K562 (cell line): ENCODE results near the gene FMOD. TPM values are rescaled to one million over a fixed set of nuclear protein-coding genes. Genes with fewer than 3 reads are reported as not detected.
A peak's percentile ranks its signal among the peaks of the same experiment; 100 is the strongest.

ENCODE experiments used
- ATAC-seq: fragments of 200-7000 bp; cut with Tn5 transposase; 3 replicates; pipeline ENCODE4 v1.9.1; 2020; ENCODE audit warnings: moderate library complexity
- BruUV-seq: library from RNA; stranded (reverse); fragments of 400-500 nt; replicated peaks from 2 replicates; lab custom pipeline; 2021; lab: Mats Ljungman, UMichigan
- CTCF ChIA-PET: fragments of 300-600 bp; formaldehyde crosslinking; extraction: SDS; loops from one replicate; lab custom pipeline; 2021; ENCODE audit warnings: low intra/inter-chr PET ratio; lab: Yijun Ruan, JAX
- POLR2A ChIA-PET: fragments of 300-600, 350-650 bp; sonication (Branson Sonifier 250); formaldehyde crosslinking; extraction: SDS; loops from one replicate; lab custom pipeline; 2021; ENCODE audit warnings: antibody characterized with exemption, inconsistent platforms; lab: Yijun Ruan, JAX
- DNase-seq, 4 experiments: peaks; one replicate each; pipeline versions ENCODE4 v3.0.0 to v3.0.0-alpha.2; 2011 to 2018; ENCODE audit warnings: low spot score in 3 of 4, mixed read lengths in 3 of 4; ENCODE audit errors: extremely low read depth in 1 of 4
- FAIRE-seq: peaks from 2 replicates; lab custom pipeline; 2011; peaks lifted over from hg19 to GRCh38; lab: Jason Lieb, UNC
- H2AFZ ChIP-seq: 2 replicates; pipeline ENCODE4 v1.6.0; 2011; ENCODE audit warnings: low read depth, low read length, control low read depth, inconsistent platforms
- H3K27ac ChIP-seq: fragments of 200-600 bp; 3 replicates; pipeline ENCODE4 v1.8.0; 2011; ENCODE audit warnings: low read depth, mild to moderate bottlenecking, control low read depth, inconsistent platforms, low read length, moderate library complexity, mixed read lengths; ENCODE audit errors: extremely low read depth
- H3K27me3 ChIP-seq, 2 experiments: fragments of 300-600 bp in 1 of 2; 2 replicates in 1 of 2; 3 replicates in 1 of 2; pipeline versions ENCODE4 v1.6.0 to v1.8.0; 2011; ENCODE audit warnings: inconsistent platforms in 2 of 2, low read length in 2 of 2, mild to moderate bottlenecking in 1 of 2, mixed read lengths in 1 of 2, moderate library complexity in 1 of 2; ENCODE audit not compliant: control insufficient read depth in 2 of 2, insufficient read depth in 2 of 2
- H3K36me3 ChIP-seq: fragments of 300-600 bp; 3 replicates; pipeline ENCODE4 v1.8.0; 2011; ENCODE audit warnings: mild to moderate bottlenecking, low read length, inconsistent platforms; ENCODE audit not compliant: control insufficient read depth, insufficient read depth
- H3K4me1 ChIP-seq, 2 experiments: fragments of 200-600 bp in 1 of 2; replicated peaks in 1 of 2; 2 replicates in 1 of 2; 3 replicates in 1 of 2; pipeline versions ENCODE4 v1.5.1 to v1.8.0; 2011; ENCODE audit warnings: inconsistent platforms in 2 of 2, low read length in 2 of 2, mild to moderate bottlenecking in 1 of 2, mixed read lengths in 1 of 2, moderate library complexity in 1 of 2; ENCODE audit not compliant: control insufficient read depth in 2 of 2, insufficient read depth in 2 of 2
- H3K4me2 ChIP-seq: 2 replicates; pipeline ENCODE4 v1.6.1; 2011; ENCODE audit warnings: low read length, control low read depth, inconsistent platforms, mixed read lengths; ENCODE audit not compliant: insufficient read depth
- H3K4me3 ChIP-seq: fragments of 200-600 bp; sonication (generic), shearing (Covaris generic); 2 replicates; pipeline ENCODE4 v1.5.1; 2016; ENCODE audit warnings: control low read depth, inconsistent platforms
- H3K79me2 ChIP-seq: fragments of 200-600 bp; 3 replicates; pipeline ENCODE4 v1.8.0; 2011; ENCODE audit warnings: low read length, inconsistent platforms; ENCODE audit not compliant: control insufficient read depth, insufficient read depth
- H3K9ac ChIP-seq, 2 experiments: 2 replicates each; pipeline versions ENCODE4 v1.6.0 to v1.6.1; 2011; ENCODE audit warnings: low read depth in 2 of 2, low read length in 2 of 2, control low read depth in 1 of 2, inconsistent platforms in 1 of 2, mild to moderate bottlenecking in 1 of 2, mixed read lengths in 1 of 2; ENCODE audit not compliant: insufficient read depth in 1 of 2
- H3K9me1 ChIP-seq: one replicate; pipeline ENCODE4 v1.6.0; 2011; ENCODE audit warnings: inconsistent platforms, mild to moderate bottlenecking, low read length, moderate library complexity; ENCODE audit not compliant: control insufficient read depth, insufficient read depth
- H3K9me3 ChIP-seq: replicated peaks from 2 replicates; pipeline ENCODE4 v1.5.1; 2011; ENCODE audit warnings: low read depth, low read length, inconsistent platforms; ENCODE audit not compliant: control insufficient read depth, insufficient read depth
- H4K20me1 ChIP-seq: replicated peaks from 2 replicates; pipeline ENCODE4 v1.6.1; 2011; ENCODE audit warnings: low read length, inconsistent platforms, mixed read lengths; ENCODE audit not compliant: control insufficient read depth, insufficient read depth
- CHAMP1 ChIP-seq: fragments of 450-650 bp; IDR thresholded peaks from 2 replicates; pipeline ENCODE4 v1.6.1; 2016; ENCODE audit warnings: mild to moderate bottlenecking
- DPF2 ChIP-seq: fragments of 450-650 bp; IDR thresholded peaks from 2 replicates; pipeline ENCODE4 v1.6.1; 2016
- FOSL1 ChIP-seq: fragments of 200-800 bp; sonication (Bioruptor generic); conservative IDR thresholded peaks from 2 replicates; pipeline ENCODE4 v1.6.1; 2016; ENCODE audit warnings: missing genetic modification characterization, missing compliant biosample characterization
- HMGXB4 ChIP-seq: sonication (generic); formaldehyde crosslinking; IDR thresholded peaks from 2 replicates; pipeline ENCODE4 v1.8.1; 2023; ENCODE audit warnings: mild to moderate bottlenecking, missing genetic modification reagents
- NKRF ChIP-seq: fragments of 450-650 bp; IDR thresholded peaks from 2 replicates; pipeline ENCODE4 v1.6.1; 2016; ENCODE audit warnings: borderline replicate concordance
- PCBP2 ChIP-seq: fragments of 200-400 bp; formaldehyde crosslinking; IDR thresholded peaks from 2 replicates; pipeline ENCODE4 v1.6.1; 2018; ENCODE audit warnings: low read length, low read depth, mild to moderate bottlenecking, moderate library complexity; ENCODE audit not compliant: poor library complexity, severe bottlenecking
- PKNOX1 ChIP-seq: fragments of 450-650 bp; IDR thresholded peaks from 2 replicates; pipeline ENCODE4 v1.6.1; 2016
- SRSF9 ChIP-seq: fragments of 200-400 bp; formaldehyde crosslinking; IDR thresholded peaks from 2 replicates; pipeline ENCODE4 v1.6.1; 2017; ENCODE audit warnings: low read depth, low read length, borderline replicate concordance
- ZC3H4 ChIP-seq: sonication (generic); formaldehyde crosslinking; IDR thresholded peaks from 2 replicates; pipeline ENCODE4 v1.9.0; 2021; ENCODE audit warnings: missing genetic modification reagents, borderline replicate concordance
- WGBS: fragments of 100-300 bp; shearing (Covaris generic); methylation state at CpG from one replicate; pipeline ENCODE4 v1.1.6; 2016; ENCODE audit warnings: low coverage, mixed read lengths; ENCODE audit not compliant: insufficient coverage; ENCODE audit errors: missing lambda C conversion rate; 5-methylcytosine and 5-hydroxymethylcytosine counted together
- in situ Hi-C: fragments of 300-500 bp; cut with MboI; formaldehyde crosslinking; loops from 4 replicates; pipeline ENCODE4 v1.15.0; 2018; ENCODE audit warnings: inconsistent platforms, mixed read lengths
- intact Hi-C: fragments of 100-400 bp; cut with micrococcal nuclease; formaldehyde crosslinking; loops from 2 replicates; pipeline ENCODE4 v1.14.2; 2022
- polyA plus RNA-seq, 8 experiments: library from polyadenylated mRNA; depleted of rRNA in 4 of 8; stranded (reverse) in 5 of 8; unstranded in 3 of 8; fragments of >200 nt; fragmentation: Nextera tagmentation in 2 of 8; fragmentation: Illumina TruSeq in 1 of 8; extraction: Ambion mirVana in 2 of 8; extraction: Trizol in 1 of 8; gene quantifications; 2 replicates each; pipeline versions ENCODE4 v1.2.1 to v1.2.3, GENCODE V29; 2011 to 2014; ENCODE audit warnings: inconsistent platforms in 1 of 8, missing spikeins in 1 of 8
- total RNA-seq, 7 experiments: library from RNA; depleted of rRNA in 6 of 7; stranded (reverse); fragments of >200 nt in 6 of 7; fragmentation: Illumina TruSeq in 2 of 7; extraction: Trizol in 2 of 7; gene quantifications; 2 replicates each; pipeline versions ENCODE4 v1.2.1 to v1.2.3, GENCODE V29; 2011 to 2021; ENCODE audit warnings: low replicate concordance in 1 of 7

Gene FMOD
- total and polyA plus RNA-seq, 9 of the 15 experiments (the other 6 are each of a cell fraction or from before 2014, with no cell fraction given) = 0.03 to 0.13 (median 0.03) TPM; not detected in 6

DNA sequence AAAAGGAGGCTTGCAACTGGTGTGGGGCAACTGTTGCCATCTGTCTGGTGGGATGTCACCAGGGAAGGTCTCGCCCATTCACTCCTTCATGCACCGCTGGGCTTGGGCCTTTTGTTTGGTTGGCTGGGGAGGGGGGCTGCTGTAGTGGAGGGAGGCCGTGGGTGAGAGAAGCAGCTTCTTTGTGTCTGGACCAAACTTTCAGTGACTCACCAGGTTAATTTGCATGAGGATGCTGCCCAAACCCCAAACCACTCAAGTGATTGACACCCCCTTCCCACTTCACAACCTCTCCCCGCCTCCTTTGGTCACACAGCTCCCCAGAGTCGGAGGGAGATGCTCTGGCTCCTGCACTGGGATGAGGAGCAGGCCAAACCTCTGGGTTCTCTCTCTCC lies 25.9 kb downstream of the FMOD start:
- TF ChIP-seq SRSF9 (no peak), DPF2 (no peak), PCBP2 (no peak), NKRF (no peak), HMGXB4 (CRISPR knock-in tag) (no peak), ZC3H4 (no peak), FOSL1 (tag) (peak; percentile 27; the same call in 1 of the 2 replicates), PKNOX1 (peak; percentile 82), CHAMP1 (no peak)
- intact Hi-C loops (no loop called here), in situ Hi-C loops (no loop called here)
- FAIRE-seq = no peak
- H3K36me3 ChIP-seq = no peaks in the 10 kb centered on the region
- H3K4me2 ChIP-seq = no peak overlapping the region
- H4K20me1 ChIP-seq = no peaks in the 10 kb centered on the region
- H2AFZ ChIP-seq = peak overlapping the region; percentile 42; the same call in 1 of the 2 replicates
- peaks cover 32 to 50% of the 10 kb centered on the region in 2 experiments for H3K4me1 ChIP-seq
- no peak overlapping the region for H3K4me3 ChIP-seq
- no peaks in the 10 kb centered on the region for H3K79me2 ChIP-seq
- H3K9ac ChIP-seq = no peak overlapping the region
- no peak for DNase-seq
- ChIA-PET CTCF (no interaction called here), POLR2A (interaction anchor here (0.6 to 9.3 kb wide), 4 partner anchors 8 to 226 kb away, joined by 3 to 117 read pairs (median 6); partner anchors contain the start of gene BTG2)
- ATAC-seq = no peak
- 32% methylated on average over 4 of the region's 5 CpGs for WGBS
- H3K9me1 ChIP-seq = no peaks in the 10 kb centered on the region
- no peak overlapping the region for H3K27ac ChIP-seq
- H3K9me3 ChIP-seq = no peaks in the 10 kb centered on the region
- no TSS peak for BruUV-seq
- peaks cover 4 to 20% of the 10 kb centered on the region in 2 experiments; a peak in 4 of 5 replicates for H3K27me3 ChIP-seq
